Esophagus muscularis mucosa (tissue), 4 donors: ENCODE results near the gene GOLGA3. TPM values are rescaled to one million over a fixed set of nuclear protein-coding genes. Genes with fewer than 3 reads are reported as not detected.
"Not testable (repeated sequence)": the region's sequence is repeated elsewhere in the genome, so short reads cannot be mapped to it uniquely, and the experiment has no call there.

Experiments
- DNase-seq: peaks from one replicate; pipeline ENCODE4 v3.0.0-alpha.2; 2017; ENCODE audit errors: extremely low spot score
- H3K27ac ChIP-seq, 4 donors: fragments of 200-600 bp; sonication (generic); replicated peaks in 1 of 4; 1 replicate in 3 of 4; 2 replicates in 1 of 4; pipeline ENCODE4 v1.5.1; 2016 to 2019; ENCODE audit warnings: mild to moderate bottlenecking in 1 of 4
- H3K27me3 ChIP-seq, 4 donors: fragments of 200-600 bp; sonication (generic); one replicate each; pipeline versions ENCODE4 v1.5.1 to v1.6.0; 2016 to 2019
- H3K36me3 ChIP-seq, 4 donors: fragments of 200-600 bp; sonication (generic); one replicate each; pipeline ENCODE4 v1.5.1; 2016 to 2019
- H3K4me1 ChIP-seq, 4 donors: fragments of 200-600 bp; sonication (generic); one replicate each; pipeline ENCODE4 v1.5.1; 2016 to 2019
- H3K4me3 ChIP-seq, 4 donors: fragments of 200-600 bp; sonication (generic); 1 replicate in 2 of 4; 2 replicates in 2 of 4; pipeline ENCODE4 v1.5.1; 2016 to 2019; ENCODE audit warnings: mild to moderate bottlenecking in 4 of 4, moderate library complexity in 1 of 4
- H3K9me3 ChIP-seq, 4 donors: fragments of 200-600 bp; sonication (generic); 1 replicate in 3 of 4; 2 replicates in 1 of 4; pipeline ENCODE4 v1.5.1; 2016 to 2019
- EP300 ChIP-seq: sonication (generic); formaldehyde crosslinking; IDR thresholded peaks from one replicate; pipeline ENCODE4 v1.6.1; 2017; ENCODE audit warnings: antibody characterized with exemption
- POLR2A ChIP-seq: fragments of 450-650 bp; IDR thresholded peaks from one replicate; pipeline ENCODE4 v1.6.1; 2017; ENCODE audit warnings: antibody characterized with exemption, moderate library complexity, mild to moderate bottlenecking, low read depth
- POLR2AphosphoS5 ChIP-seq, 2 donors: sonication (generic); formaldehyde crosslinking; IDR thresholded peaks; one replicate each; pipeline ENCODE4 v1.6.1; 2017; ENCODE audit warnings: antibody characterized with exemption in 2 of 2
- WGBS: methylation state at CpG from one replicate; pipeline ENCODE4 v1.1.5; 2018; 5-methylcytosine and 5-hydroxymethylcytosine counted together
- intact Hi-C: fragments of 100-400 bp; cut with DNase I; formaldehyde crosslinking; loops from one replicate; pipeline ENCODE4 v1.15.1; 2023
- total RNA-seq, 4 donors: library from RNA; depleted of rRNA; stranded (reverse); fragments of >200 nt; gene quantifications; one replicate each; pipeline versions ENCODE4 v1.1.0 to v1.2.1, GENCODE V29; 2016
- TF ChIP-seq, protein P1 (sequence below), 3 experiments: fragments of 200-600 bp in 2 of 3; fragments of 450-650 bp in 1 of 3; sonication (generic) in 2 of 3; IDR thresholded peaks; one replicate each; pipeline ENCODE4 v1.5.1; 2017 to 2019; ENCODE audit warnings: antibody characterized with exemption in 3 of 3, mild to moderate bottlenecking in 2 of 3, moderate library complexity in 1 of 3

Gene GOLGA3
- total RNA-seq, 4 donors from 2014 or later, result 72.3 to 123 (median 93.4) TPM

- Histone ChIP-seq H3K36me3 (peaks cover 53 to 87% (median 73%) of the 10 kb centered on the region in 4 donors), H3K4me1 (peaks cover 1 to 11% (median 5%) of the 10 kb centered on the region in 4 donors), H3K27ac (no peak overlapping the region), H3K9me3 (no peaks in the 10 kb centered on the region), H3K27me3 (no peaks in the 10 kb centered on the region), H3K4me3 (no peak overlapping the region)
- intact Hi-C loops, result no loop called here
- TF ChIP-seq, protein P1, sequence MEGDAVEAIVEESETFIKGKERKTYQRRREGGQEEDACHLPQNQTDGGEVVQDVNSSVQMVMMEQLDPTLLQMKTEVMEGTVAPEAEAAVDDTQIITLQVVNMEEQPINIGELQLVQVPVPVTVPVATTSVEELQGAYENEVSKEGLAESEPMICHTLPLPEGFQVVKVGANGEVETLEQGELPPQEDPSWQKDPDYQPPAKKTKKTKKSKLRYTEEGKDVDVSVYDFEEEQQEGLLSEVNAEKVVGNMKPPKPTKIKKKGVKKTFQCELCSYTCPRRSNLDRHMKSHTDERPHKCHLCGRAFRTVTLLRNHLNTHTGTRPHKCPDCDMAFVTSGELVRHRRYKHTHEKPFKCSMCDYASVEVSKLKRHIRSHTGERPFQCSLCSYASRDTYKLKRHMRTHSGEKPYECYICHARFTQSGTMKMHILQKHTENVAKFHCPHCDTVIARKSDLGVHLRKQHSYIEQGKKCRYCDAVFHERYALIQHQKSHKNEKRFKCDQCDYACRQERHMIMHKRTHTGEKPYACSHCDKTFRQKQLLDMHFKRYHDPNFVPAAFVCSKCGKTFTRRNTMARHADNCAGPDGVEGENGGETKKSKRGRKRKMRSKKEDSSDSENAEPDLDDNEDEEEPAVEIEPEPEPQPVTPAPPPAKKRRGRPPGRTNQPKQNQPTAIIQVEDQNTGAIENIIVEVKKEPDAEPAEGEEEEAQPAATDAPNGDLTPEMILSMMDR (IDR thresholded peaks at IDR 0.05), result no peak
- no peak for TF ChIP-seq POLR2A
- no peak for TF ChIP-seq POLR2AphosphoS5 (IDR thresholded peaks at IDR 0.05)
- no peak for TF ChIP-seq EP300
- DNase-seq, result no peak
- 84% methylated on average over 10 of the region's 14 CpGs for WGBS
Measured at GRCh38 chr12:132754160-132754932, 74.3 kb downstream of the GOLGA3 start.

- WGBS, result 94% methylated on average over 7 of the region's 7 CpGs
- H3K27me3 ChIP-seq, H3K4me1 ChIP-seq, intact Hi-C loops, H3K27ac ChIP-seq, H3K9me3 ChIP-seq, DNase-seq, H3K4me3 ChIP-seq: not testable (repeated sequence)
- H3K36me3 ChIP-seq, result peaks cover 60 to 87% (median 79%) of the 10 kb centered on the region in 4 donors
Measured at GRCh38 chr12:132753670-132754069, 75.0 kb downstream of the GOLGA3 start.

GRCh38 chr12:132748319-132748718 lies 80.3 kb downstream of the GOLGA3 start:
- intact Hi-C loops, result no loop called here
- Histone ChIP-seq H3K36me3 (peaks cover 91 to 100% (median 100%) of the 10 kb centered on the region in 4 donors), H3K4me3 (no peak overlapping the region), H3K27me3 (no peaks in the 10 kb centered on the region), H3K27ac (no peak overlapping the region), H3K9me3 (no peaks in the 10 kb centered on the region), H3K4me1 (no peaks in the 10 kb centered on the region)
- TF ChIP-seq, protein P1 (IDR thresholded peaks at IDR 0.05), result no peak
- TF ChIP-seq POLR2AphosphoS5 (IDR thresholded peaks at IDR 0.05) (no peak), POLR2A (no peak), EP300 (no peak)
- DNase-seq, result no peak
- WGBS, result 83% methylated on average over 10 of the region's 10 CpGs

GRCh38 chr12:132747896-132748295 lies 80.8 kb downstream of the GOLGA3 start:
- WGBS, result 95% methylated on average over 22 of the region's 22 CpGs
- intact Hi-C loops, result no loop called here
- no peaks in the 10 kb centered on the region for H3K4me1 ChIP-seq
- H3K9me3 ChIP-seq, result no peaks in the 10 kb centered on the region
- H3K36me3 ChIP-seq, result peaks cover 91 to 100% (median 99%) of the 10 kb centered on the region in 4 donors
- no peak overlapping the region for H3K4me3 ChIP-seq
- H3K27ac ChIP-seq, result no peak overlapping the region
- TF ChIP-seq, protein P1 (IDR thresholded peaks at IDR 0.05), result no peak
- no peak for TF ChIP-seq POLR2A
- DNase-seq, result no peak
- H3K27me3 ChIP-seq, result no peaks in the 10 kb centered on the region

- DNase-seq, result no peak
- intact Hi-C loops, result no loop called here
- WGBS, result 91% methylated on average over 11 of the region's 11 CpGs
- TF ChIP-seq POLR2AphosphoS5 (IDR thresholded peaks at IDR 0.05) (no peak), POLR2A (no peak), EP300 (no peak)
- TF ChIP-seq, protein P1 (IDR thresholded peaks at IDR 0.05), result no peak
- no peaks in the 10 kb centered on the region for H3K27me3 ChIP-seq
- no peak overlapping the region for H3K4me3 ChIP-seq
- H3K36me3 ChIP-seq, result peaks cover 91 to 100% (median 99%) of the 10 kb centered on the region in 4 donors
- H3K4me1 ChIP-seq, result no peaks in the 10 kb centered on the region
- H3K27ac ChIP-seq, result no peak overlapping the region
- no peaks in the 10 kb centered on the region for H3K9me3 ChIP-seq
Measured at GRCh38 chr12:132747395-132747794, 81.3 kb downstream of the GOLGA3 start.
